SW480 (cell line): ENCODE results near the gene ABHD12.

ENCODE experiments used
- DNase-seq: peaks from one replicate; pipeline ENCODE4 v3.0.0-alpha.2; 2016; ENCODE audit warnings: low spot score

ABHD12 gene

DNA sequence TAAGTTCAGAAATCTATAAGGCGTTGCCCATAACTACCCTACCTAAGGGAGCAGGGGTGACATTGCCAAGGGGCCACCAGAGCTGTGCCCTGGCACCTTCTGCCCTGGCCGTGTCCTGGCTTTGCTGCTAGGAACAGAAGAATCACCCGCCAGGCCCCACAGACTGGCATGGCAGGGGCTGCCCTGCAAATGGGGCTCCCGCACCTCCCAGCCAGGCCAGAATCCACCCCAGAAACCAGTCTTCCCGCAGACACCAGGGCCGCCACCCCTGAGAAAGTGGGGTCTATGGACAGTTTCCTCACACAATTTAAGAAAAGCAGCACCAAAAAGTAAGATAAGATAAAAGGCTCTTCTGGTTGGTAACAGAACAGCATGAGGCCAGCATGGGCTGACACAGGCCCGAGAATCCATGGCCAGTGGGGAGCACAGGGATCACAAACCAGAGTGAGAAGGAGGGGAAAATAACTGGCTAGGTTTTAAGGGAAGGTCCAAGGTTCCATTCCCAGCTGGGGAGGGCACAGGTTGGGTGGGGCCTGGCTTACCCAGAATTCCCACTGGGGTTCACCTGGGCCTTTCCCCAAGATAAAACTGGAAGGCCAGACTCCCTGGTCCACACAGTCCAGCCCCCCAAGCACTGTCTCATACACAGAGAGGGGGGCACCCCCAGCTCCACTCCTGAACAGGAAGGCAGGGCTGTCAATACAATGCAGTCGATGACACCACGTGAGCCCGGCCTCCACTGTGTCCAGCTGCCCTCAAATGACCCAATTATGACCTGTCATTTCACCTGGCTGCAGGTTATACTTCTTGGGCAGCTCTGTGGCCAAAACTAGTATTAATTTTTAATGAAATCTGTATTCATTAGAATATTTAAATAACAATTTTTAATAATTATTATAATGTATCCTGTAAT is 83.4 kb downstream of the ABHD12 start:
- no peak for DNase-seq

DNA sequence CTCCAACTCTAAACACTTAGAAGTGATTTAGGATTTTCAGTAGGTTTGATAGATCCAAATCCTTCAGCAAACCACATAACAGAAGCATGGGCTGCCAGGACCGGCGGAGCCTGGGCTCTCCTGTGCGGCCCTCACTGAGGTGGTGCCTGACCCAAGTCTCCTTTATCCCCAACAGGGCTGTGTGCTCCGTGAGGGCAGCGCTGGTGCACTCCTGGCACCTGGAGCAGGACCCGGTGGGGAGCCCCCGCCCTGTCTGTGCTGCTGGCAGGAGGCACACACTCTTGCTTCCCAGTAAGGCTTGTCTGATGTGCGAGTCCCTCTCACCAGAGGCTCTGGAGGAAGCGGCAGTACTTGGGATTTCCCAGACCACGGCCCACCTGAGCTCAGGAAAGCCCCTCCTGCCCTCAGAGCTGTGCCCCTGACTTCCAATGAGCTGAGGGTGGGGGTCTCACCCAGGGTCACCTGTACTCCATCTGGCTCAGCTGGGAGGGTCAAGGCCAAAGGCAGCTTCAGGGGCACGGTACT is 86.5 kb downstream of the ABHD12 start:
- no peak for DNase-seq

DNA sequence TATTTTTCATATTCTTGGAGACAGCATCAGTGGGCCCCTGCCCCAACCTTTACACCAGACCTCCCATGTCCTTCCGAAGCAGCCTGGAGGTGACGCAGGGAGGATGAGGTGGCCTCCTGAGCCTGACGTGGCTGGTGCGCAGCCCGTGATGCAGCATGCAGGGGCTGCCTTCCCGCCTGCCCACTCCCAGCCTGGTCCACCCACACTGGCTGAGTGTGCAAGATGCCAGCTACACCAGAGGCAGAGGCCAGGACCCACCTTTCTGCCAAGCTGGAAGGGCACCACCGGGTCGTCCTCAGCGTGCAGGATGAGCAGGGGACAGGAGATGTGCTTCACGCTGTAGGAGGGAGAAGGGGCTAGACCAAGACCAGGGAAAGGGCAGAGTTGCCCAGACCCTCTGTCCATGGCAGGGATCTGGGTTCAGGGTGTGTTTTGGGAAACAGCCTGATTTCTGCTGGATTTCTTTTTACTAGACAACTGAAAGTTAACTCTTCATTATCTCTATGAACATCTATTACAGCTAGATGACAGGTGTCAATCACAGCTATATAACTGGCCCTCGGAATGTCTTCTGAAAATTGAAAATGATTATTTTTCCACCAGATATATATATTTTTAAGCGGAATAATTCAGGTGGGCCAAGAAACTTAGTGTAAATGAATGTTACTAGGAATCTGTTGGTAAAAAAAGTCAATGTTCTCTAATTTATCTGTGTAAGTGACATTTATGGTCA is 87.2 kb downstream of the ABHD12 start:
- DNase-seq: no peak

DNA sequence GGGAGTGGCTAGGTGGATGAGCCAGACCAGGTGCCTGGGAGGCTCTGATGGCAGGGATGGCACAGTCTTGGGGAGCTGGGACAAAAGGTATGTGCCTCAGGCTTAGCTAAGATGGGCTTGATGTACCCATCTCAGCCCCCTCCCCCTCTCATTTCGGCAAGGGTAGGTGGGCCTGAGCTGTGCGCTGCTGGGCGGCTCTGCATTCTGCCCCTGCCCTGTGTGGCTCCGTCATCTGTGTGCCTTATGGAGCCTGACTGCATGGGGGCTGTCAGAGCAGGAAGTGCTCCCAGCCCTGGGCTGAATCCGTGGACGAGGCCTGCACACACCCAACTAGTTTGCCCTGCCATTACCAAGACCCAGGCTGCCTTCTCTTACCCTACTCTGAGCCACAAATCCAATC is 88.0 kb downstream of the ABHD12 start:
- no peak for DNase-seq

DNA sequence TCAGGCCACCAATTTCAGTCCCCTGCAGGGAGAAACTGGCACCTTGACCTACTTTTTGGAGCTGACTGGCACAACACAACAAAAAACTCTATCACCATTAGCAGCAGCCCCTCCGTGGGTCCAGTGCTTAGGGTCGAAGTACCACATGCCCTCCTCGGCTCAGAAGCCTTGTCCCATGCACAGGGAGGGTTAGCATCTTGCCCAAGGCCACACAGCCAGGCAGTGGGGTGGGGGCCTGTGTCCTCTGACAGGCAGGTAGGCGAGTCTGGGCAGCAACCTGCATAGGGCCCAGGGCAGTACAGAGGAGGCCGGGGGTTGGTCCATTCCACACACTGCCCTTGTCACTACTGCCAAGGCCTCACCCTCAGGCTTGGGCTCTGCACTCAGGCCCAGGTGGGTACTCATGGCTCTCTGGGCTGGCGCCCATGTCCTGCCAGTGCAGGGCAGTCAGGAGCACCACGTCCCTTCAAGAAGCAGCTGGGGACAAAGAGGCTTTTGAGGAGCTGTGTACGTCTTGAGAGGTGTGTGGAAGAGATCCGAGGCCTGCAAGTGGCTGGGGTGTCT is 89.2 kb downstream of the ABHD12 start:
- DNase-seq: no peak

DNA sequence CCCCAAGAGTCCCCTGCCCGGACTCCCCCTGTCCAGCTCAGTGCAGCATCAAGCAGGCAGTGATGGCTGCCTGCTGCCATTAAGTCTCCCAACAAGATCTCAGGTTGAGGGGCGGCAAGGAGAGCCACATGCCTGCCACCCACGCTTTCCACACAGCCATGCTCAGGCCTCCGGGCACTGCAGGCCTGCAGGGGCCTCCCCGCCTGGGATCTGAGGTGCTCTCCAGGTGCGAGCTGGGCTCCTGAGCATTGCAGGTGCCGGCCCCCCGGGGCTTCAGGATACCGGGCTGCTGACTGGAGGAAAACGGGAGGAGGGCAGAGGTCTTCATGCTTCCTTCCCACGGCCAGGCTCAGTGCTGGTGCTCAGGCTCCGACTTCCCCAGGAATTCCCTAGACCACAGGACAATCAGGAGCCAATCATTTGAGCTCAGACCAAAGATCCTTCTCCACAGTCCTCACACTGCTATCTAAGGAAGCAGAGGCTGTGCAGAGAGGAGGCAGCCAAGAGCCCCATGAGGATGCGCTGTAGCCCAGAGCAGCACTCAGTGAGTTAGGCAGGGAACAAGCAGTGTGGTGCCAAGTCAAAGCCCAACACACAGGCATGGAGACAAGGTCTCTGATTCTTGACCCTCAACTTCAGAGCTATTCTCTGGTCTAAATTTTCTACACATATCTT is 90.0 kb downstream of the ABHD12 start:
- peak; percentile 29 for DNase-seq

DNA sequence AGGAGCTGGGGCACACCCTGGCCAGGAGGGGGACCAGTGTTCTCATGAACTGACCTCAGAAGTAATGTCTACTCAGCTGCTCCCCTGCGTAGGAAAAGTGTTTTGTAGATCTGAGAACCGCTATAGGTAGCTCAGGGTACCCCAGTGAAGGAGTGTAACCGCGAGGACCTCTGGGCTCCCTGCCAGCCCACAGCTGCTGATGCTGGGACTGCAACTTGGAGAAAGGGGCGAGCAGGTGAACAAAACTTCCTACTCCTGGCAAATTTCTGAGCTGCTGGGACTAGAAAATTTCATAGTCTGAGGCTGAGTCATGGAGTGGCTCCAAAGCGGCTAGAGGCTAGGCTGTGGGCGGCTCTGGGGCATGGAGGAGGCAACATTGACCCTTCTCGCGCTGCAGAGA is 90.8 kb downstream of the ABHD12 start:
- peak; percentile 30 for DNase-seq

DNA sequence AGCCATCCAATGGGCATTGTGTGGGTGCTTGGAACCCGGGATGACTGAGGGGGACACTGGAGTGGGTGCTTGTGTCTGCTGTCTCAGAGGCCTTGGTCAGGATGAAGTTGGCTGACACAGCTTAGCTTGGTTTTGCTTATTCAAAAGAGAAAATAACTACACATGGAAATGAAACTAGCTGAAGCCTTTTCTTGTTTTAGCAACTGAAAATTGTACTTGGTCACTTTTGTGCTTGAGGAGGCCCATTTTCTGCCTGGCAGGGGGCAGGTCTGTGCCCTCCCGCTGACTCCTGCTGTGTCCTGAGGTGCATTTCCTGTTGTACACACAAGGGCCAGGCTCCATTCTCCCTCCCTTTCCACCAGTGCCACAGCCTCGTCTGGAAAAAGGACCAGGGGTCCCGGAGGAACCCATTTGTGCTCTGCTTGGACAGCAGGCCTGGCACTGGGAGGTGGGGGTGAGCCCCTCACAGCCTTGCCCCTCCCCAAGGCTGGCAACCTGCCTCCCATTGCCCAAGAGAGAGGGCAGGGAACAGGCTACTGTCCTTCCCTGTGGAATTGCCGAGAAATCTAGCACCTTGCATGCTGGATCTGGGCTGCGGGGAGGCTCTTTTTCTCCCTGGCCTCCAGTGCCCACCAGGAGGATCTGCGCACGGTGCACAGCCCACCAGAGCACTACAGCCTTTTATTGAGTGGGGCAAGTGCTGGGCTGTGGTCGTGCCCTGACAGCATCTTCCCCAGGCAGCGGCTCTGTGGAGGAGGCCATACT is 93.3 kb downstream of the ABHD12 start:
- no peak for DNase-seq

DNA sequence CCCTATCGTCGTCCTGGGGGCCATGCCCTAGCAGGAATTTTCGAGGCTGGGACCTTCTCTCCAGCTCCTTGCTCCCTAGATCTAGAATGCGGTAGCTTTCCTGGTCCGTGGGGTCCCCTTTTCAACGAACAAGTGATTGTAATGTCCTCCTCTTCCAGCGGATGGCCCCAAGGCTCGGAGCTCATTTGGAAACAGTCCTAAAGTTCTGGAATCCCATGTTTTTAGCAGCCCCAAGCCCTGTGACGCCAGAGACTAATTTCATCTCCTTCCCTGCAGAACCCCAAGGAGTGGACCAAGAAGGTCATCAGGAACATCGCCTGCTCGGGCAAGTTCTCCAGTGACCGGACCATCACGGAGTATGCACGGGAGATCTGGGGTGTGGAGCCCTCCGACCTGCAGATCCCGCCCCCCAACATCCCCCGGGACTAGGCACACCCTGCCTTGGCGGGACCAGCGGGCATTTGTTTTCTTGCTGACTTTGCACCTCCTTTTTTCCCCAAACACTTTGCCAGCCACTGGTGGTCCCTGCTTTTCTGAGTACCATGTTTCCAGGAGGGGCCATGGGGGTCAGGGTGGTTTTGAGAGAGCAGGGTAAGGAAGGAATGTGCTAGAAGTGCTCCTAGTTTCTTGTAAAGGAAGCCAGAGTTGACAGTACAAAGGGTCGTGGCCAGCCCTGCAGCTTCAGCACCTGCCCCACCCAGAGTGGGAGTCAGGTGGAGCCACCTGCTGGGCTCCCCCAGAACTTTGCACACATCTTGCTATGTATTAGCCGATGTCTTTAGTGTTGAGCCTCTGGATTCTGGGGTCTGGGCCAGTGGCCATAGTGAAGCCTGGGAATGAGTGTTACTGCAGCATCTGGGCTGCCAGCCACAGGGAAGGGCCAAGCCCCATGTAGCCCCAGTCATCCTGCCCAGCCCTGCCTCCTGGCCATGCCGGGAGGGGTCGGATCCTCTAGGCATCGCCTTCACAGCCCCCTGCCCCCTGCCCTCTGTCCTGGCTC is 94.2 kb downstream of the ABHD12 start:
- DNase-seq: peak; percentile 56

DNA sequence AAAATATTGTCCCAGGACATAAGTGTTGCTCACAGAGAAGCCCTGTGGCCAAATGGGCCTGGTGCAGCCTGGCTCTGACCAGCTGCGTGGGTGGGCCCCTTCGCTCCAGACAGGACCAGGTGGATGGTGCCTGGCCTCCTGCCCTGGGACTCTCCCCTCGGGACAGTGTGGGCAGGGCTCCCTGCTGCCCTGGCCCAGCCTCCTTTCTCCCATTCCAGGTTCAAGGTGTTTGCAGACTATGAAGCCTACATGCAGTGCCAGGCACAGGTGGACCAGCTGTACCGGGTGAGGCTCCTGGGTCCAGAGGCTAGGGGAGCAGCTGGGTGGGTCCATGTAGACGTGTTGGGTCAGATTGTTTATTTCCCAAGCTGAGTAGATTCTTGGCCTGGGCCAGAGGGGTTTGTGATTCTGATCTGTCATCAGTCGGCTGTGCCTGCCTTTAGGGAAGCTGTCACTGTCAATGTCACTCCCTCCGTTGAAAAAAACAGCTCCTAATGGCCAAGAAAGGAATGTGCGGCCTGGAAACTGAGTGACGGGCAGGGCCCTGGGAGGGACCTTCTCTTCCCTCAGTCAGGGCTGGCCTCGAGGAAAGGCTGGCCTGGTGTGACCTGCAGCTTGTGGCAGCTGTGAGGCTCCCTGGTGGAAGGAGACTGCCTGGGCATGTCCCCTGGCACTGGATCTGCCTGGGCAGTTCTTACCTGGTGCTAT is 95.1 kb downstream of the ABHD12 start:
- DNase-seq: no peak

DNA sequence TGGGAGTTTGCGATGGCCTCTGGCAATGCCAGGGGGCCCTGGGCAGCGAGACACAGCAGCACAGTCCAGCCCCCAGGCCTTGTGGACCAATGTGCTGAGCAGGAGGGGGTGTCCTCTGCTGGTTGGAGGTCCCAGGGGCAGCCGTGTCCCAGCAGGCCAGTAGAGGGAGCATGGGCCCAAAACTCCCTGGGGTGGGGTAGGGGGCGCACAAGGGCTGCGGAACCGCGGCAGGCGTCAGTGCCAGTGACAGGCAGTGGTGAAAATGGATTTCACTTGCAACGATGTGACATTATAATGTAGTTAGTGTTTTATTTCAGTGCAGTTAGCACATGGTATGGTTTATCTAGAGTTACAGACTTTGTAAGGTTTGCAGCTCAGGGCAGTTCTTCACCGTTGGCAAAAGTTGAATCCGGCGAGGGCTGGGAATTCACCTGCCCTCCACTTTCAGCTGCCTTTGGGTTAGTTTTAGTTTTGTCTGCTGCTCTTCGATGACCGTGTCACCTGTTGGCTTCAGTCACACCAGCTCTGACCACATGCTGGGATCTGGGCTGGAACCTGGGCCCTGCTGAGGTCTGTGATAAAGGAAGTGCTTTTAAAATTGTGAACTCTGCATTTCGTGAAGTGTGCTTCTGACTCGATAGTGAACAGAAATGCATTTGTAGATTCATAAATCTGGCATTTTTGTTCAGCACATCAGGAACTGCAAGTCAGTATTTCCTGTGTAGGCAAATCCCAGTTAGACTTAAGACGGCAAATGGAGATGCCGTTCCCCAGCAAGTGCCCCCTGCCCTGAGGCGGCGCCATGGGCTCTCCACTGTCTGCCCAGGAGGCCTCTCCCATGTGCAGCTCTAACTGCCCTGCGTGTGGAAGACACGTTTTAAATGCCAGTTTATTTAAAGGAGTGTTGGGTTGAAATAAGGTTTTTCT is 95.9 kb downstream of the ABHD12 start:
- DNase-seq: peak; percentile 55

DNA sequence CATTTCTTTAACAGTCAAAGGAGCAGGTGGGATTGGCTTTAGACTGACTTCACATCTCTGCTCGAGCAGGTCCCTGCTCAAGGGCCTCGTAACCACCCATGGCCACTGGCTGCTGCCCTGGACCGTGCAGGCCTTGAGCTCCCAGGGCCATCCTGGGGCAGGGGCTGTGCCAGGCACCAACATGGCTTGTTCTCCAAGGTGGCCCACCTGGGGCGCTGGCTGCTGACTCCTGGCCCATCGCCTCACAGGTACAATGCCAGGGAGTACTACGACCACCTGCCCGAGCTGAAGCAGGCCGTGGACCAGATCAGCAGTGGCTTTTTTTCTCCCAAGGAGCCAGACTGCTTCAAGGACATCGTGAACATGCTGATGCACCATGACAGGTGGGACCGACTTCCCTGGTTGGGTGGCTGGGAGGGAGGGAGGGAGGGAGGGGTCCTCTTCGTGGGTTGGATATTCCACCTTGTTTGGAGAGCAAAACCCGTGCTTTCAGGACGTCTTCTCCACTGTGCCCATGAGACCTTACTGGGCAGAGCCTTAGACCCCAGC is 96.7 kb downstream of the ABHD12 start:
- no peak for DNase-seq

DNA sequence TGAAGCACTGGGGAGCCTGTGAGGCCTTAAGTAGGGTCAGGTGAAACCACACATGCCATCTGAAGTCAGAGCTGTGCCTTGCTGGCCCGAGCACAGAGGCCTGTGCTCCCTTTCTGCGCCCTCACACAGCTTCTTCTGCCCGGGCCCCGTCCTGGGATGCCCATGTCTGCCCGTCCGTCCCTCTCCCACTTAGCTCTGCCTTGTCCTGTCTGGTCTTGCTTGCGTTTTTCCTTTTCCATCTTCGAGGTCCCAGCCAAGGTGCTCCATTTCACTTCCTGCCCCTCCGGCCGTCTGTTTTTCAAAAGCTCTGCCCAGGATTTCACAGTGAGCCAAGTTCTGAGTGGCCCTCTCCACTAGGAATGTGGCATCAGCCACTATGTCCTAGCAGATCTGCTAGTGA is 97.1 kb downstream of the ABHD12 start:
- no peak for DNase-seq

DNA sequence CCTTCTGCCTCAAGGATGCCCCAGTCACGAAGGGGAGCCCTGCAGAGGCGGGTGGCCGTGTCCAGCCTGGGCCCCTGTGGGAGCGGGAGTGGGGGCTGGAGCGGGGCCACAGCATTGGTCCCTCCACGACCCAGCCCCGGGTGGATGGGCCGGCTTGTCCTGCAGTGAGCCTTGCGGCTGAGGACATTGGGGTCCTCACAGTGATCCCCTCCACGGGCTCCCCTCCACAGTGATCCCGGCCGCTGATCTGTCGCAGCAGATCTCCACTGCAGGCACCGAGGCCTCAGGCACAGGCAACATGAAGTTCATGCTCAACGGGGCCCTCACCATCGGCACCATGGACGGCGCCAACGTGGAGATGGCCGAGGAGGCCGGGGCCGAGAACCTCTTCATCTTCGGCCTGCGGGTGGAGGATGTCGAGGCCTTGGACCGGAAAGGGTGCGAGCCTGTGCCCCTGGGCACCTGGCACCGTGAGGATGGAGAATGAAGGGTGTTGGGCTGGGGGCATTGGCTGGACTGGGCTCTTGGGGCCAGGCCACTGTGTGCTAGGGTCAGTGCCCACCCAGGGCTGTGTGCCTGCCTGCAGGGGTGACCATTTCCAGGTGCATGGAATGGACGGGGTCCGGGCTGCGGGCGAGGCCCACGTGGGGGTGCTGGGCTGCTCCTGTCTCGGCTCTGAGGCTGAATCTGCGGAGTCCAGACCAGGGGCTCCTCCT is 98.3 kb downstream of the ABHD12 start:
- no peak for DNase-seq

DNA sequence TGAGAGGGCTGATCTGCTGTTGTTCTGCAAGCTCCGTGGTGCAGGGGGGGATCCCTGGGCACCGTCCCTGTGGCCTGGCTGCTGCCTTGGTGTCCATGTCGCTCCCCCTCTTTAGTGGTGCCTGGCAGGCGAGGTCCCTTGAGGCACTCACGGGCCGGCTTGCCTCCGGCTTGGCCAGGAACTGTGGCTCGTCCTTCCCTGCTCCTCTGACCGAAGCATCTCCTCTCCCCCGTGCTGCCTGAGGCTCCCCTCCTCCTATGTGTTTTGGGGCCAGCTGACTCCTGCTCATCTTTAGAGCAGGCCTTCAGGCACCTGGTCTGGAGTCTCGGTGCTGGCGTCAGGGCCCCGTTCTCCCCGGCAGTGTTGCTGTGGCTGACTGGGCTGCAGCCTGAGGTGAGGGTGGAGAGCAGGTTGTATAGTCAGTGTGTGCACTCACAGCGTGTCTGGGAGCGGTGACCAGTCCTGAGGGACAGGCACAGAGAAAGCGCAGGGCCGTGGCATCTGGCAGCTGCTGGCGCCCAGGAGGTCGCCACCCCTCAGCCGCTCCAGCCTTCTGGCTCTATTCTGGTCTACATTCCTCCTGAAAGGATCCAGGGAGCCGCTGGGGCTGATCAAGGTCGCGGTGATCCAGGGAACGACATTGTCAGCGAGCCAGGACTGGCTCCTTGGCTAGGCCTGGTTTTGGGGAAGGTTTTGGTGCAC is 99.1 kb downstream of the ABHD12 start:
- no peak for DNase-seq

DNA sequence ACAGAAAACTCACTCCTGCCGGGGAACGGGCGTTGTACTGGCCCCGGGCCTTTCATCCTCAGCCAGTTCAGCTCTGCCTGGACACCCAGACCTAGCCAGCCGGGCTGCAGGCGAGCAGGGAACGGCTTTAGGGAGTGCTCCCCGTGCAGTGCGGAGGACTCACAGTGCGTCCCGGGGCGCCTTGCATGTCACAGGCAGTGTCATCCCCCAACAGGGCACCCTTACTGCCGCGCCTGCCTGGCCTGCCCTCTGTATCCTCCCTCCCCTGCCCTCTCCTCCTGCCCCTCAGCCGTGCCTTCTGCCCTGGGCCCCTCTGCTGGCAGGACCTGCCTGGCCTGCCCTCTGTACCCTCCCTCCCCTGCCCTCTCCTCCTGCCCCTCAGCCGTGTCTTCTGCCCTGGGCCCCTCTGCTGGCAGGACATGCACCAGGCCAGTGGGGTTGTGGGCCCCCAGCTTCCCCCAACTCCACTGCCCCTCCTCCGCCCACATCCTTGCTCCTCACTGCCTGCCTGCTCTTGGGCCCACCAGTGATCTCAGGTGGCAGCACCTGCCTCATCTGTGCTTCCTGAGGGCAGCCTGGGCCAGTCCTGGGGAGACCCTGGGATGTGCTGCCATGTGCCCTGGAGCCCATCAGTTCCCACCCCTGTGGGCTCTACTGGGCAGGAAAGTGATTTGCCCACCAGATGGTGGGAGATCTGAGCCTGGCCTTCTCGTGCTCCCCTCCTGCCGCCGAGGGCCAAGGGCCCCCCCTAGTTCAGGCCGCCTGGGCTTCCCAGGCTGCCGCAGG is 99.8 kb downstream of the ABHD12 start:
- DNase-seq: no peak
